ENCODE measurements around the gene BEND5.

BEND5 gene

GRCh38 chr1:48761986-48762385 is 14.7 kb downstream of the BEND5 start:
- no peak for FAIRE-seq

GRCh38 chr1:48761411-48761810 is 15.3 kb downstream of the BEND5 start:
- no peak for FAIRE-seq

GRCh38 chr1:48760857-48761256 is 15.8 kb downstream of the BEND5 start:
- FAIRE-seq: no peak

GRCh38 chr1:48758976-48759375 is 17.7 kb downstream of the BEND5 start:
- no peak for FAIRE-seq

GRCh38 chr1:48757363-48757762 is 19.3 kb downstream of the BEND5 start:
- FAIRE-seq: no peak

GRCh38 chr1:48756683-48757316 is 19.9 kb downstream of the BEND5 start:
- no peak for FAIRE-seq

GRCh38 chr1:48753293-48753692 is 23.4 kb downstream of the BEND5 start:
- FAIRE-seq: no peak

GRCh38 chr1:48750109-48750508 is 26.6 kb downstream of the BEND5 start:
- no peak for FAIRE-seq

GRCh38 chr1:48749068-48749467 is 27.6 kb downstream of the BEND5 start:
- no peak for FAIRE-seq

GRCh38 chr1:48746906-48747305 is 29.8 kb downstream of the BEND5 start:
- no peak for FAIRE-seq

GRCh38 chr1:48744032-48744431 is 32.7 kb downstream of the BEND5 start:
- FAIRE-seq: no peak

GRCh38 chr1:48743480-48743879 is 33.2 kb downstream of the BEND5 start:
- FAIRE-seq: no peak

- FAIRE-seq: no peak
These were observed 35.3 kb downstream of the BEND5 start for GRCh38 chr1:48741380-48741779.

GRCh38 chr1:48740621-48741020 is 36.1 kb downstream of the BEND5 start:
- FAIRE-seq: no peak

GRCh38 chr1:48739091-48739490 is 37.6 kb downstream of the BEND5 start:
- FAIRE-seq: no peak

- no peak for FAIRE-seq
These were observed 38.3 kb downstream of the BEND5 start for GRCh38 chr1:48738356-48738755.

GRCh38 chr1:48735796-48736195 is 40.9 kb downstream of the BEND5 start:
- FAIRE-seq: no peak

- no peak for FAIRE-seq
These were observed 46.4 kb downstream of the BEND5 start for GRCh38 chr1:48730164-48730910.

GRCh38 chr1:48728584-48728983 is 48.1 kb downstream of the BEND5 start:
- FAIRE-seq: no peak

- no peak for FAIRE-seq
These were observed 50.0 kb downstream of the BEND5 start for GRCh38 chr1:48726557-48727215.

- no peak for FAIRE-seq
These were observed 50.6 kb downstream of the BEND5 start for GRCh38 chr1:48726139-48726538.

- no peak for FAIRE-seq
These were observed 51.2 kb downstream of the BEND5 start for GRCh38 chr1:48725341-48726046.

GRCh38 chr1:48720929-48721328 is 55.8 kb downstream of the BEND5 start:
- FAIRE-seq: no peak

GRCh38 chr1:48718705-48719104 is 58.0 kb downstream of the BEND5 start:
- no peak for FAIRE-seq
